BJ (cell line): Measurements from ENCODE around the gene TRIM63. TPM values are rescaled to one million over a fixed set of nuclear protein-coding genes. Genes with fewer than 3 reads are reported as not detected.

ENCODE experiments used
- CTCF ChIA-PET: fragments of 350-600 bp; formaldehyde crosslinking; extraction: SDS; loops from one replicate; lab custom pipeline; 2021; ENCODE audit warnings: antibody characterized with exemption, inconsistent platforms; lab: Yijun Ruan, JAX
- POLR2A ChIA-PET: fragments of 300-600 bp; sonication (Branson Sonifier 250); formaldehyde crosslinking; extraction: SDS; loops from one replicate; lab custom pipeline; 2021; ENCODE audit warnings: antibody characterized with exemption; lab: Charles Lee
- DNase-seq: peaks from one replicate; pipeline ENCODE4 v3.0.0-alpha.2; 2011; ENCODE audit warnings: low read depth
- H3K27me3 ChIP-seq: 2 replicates; pipeline ENCODE4 v1.6.0; 2011; ENCODE audit warnings: low read length; ENCODE audit not compliant: control insufficient read depth, insufficient read depth
- H3K36me3 ChIP-seq: 2 replicates; pipeline ENCODE4 v1.5.1; 2011; ENCODE audit warnings: low read length; ENCODE audit not compliant: control insufficient read depth, insufficient read depth
- H3K4me3 ChIP-seq: 2 replicates; pipeline ENCODE4 v1.5.1; 2011; ENCODE audit warnings: low read depth, mild to moderate bottlenecking, control low read depth, low read length
- CTCF ChIP-seq: IDR thresholded peaks from 2 replicates; pipeline ENCODE4 v1.5.1; 2011; ENCODE audit warnings: low read depth, mild to moderate bottlenecking, control low read depth, inconsistent platforms, low read length, moderate library complexity; ENCODE audit not compliant: insufficient read depth
- polyA plus RNA-seq: library from polyadenylated mRNA; depleted of rRNA; stranded (reverse); fragments of >200 nt; gene quantifications from 2 replicates; pipeline ENCODE4 v1.2.3, GENCODE V29; 2011

The TRIM63 gene
- polyA plus RNA-seq, 1 experiment, result not detected

GRCh38 chr1:26075421-26076144, 8.2 kb upstream of the TRIM63 start:
- DNase-seq, result no peak
- ChIA-PET CTCF (interaction anchor here (0.6 to 1.0 kb wide), 2 partner anchors 10 to 17 kb away, joined by 3 to 4 read pairs; no protein-coding TSS in a partner anchor), POLR2A (no interaction called here)
- Histone ChIP-seq H3K4me3 (no peak overlapping the region), H3K36me3 (no peaks in the 10 kb centered on the region), H3K27me3 (peaks cover 14% of the 10 kb centered on the region)
- no peak for TF ChIP-seq CTCF

- POLR2A ChIA-PET, result no interaction called here
- no peak for DNase-seq
- H3K4me3 ChIP-seq, result no peak overlapping the region
- CTCF ChIA-PET, result no interaction called here
- no peak for TF ChIP-seq CTCF
- peaks cover 23% of the 10 kb centered on the region for H3K27me3 ChIP-seq
- H3K36me3 ChIP-seq, result no peaks in the 10 kb centered on the region
Measured at GRCh38 chr1:26072305-26072704, 4.9 kb upstream of the TRIM63 start.

- ChIA-PET CTCF (interaction anchor here (0.6 kb wide), 1 partner anchor 346 kb away, joined by 3 read pairs; no protein-coding TSS in a partner anchor), POLR2A (no interaction called here)
- H3K36me3 ChIP-seq, result no peaks in the 10 kb centered on the region
- no peak for TF ChIP-seq CTCF
- no peak for DNase-seq
- no peak overlapping the region for H3K4me3 ChIP-seq
- H3K27me3 ChIP-seq, result peaks cover 28% of the 10 kb centered on the region
Measured at GRCh38 chr1:26070963-26071342, 3.5 kb upstream of the TRIM63 start.

- CTCF ChIA-PET, result interaction anchor here (1.3 kb wide), 1 partner anchor 34 kb away, joined by 3 read pairs; no protein-coding TSS in a partner anchor
- peaks cover 31% of the 10 kb centered on the region for H3K27me3 ChIP-seq
- no peaks in the 10 kb centered on the region for H3K36me3 ChIP-seq
- TF ChIP-seq CTCF, result no peak
- H3K4me3 ChIP-seq, result no peak overlapping the region
- POLR2A ChIA-PET, result no interaction called here
- no peak for DNase-seq
Measured at GRCh38 chr1:26070296-26070962, 3.0 kb upstream of the TRIM63 start.

- H3K27me3 ChIP-seq, result peaks cover 32% of the 10 kb centered on the region
- H3K4me3 ChIP-seq, result no peak overlapping the region
- no peak for DNase-seq
- CTCF ChIA-PET, result interaction anchor here (1.3 kb wide), 1 partner anchor 35 kb away, joined by 3 read pairs; no protein-coding TSS in a partner anchor
- POLR2A ChIA-PET, result no interaction called here
- no peaks in the 10 kb centered on the region for H3K36me3 ChIP-seq
- TF ChIP-seq CTCF, result no peak
Measured at GRCh38 chr1:26069941-26070295, 2.5 kb upstream of the TRIM63 start.
